ENCODE measurements around the gene ALDH18A1. TPM values are rescaled to one million over a fixed set of nuclear protein-coding genes. Genes with fewer than 3 reads are reported as not detected.

The ALDH18A1 gene
- total RNA-seq, 1 experiment from 2014 or later = 114 TPM

- Mint-ChIP-seq H3K36me3 (ENCODE audit: insufficient read depth in 1 of 3, low read depth in 3 of 3) (no peaks in the 10 kb centered on the region), H3K9me3 (no peaks in the 10 kb centered on the region), H3K27ac (no peak overlapping the region), H3K4me1 (peaks cover 0 to 8% of the 10 kb centered on the region in 2 experiments; a peak in 2 of 4 replicates), H3K4me3 (no peak overlapping the region), H3K27me3 (ENCODE audit: low read depth) (peaks cover 2% of the 10 kb centered on the region)
- Histone ChIP-seq H2AK5ac (ENCODE audit: insufficient read length, low read length) (no peak overlapping the region), H4K5ac (ENCODE audit: insufficient read length, low read depth, low read length) (no peak overlapping the region), H3K23ac (ENCODE audit: insufficient read length, low read depth, low read length) (no peak overlapping the region), H3K9me3 (ENCODE audit: control insufficient read depth, low read depth, low read length) (no peaks in the 10 kb centered on the region), H4K8ac (replicated peaks; ENCODE audit: insufficient read length, low read depth, low read length) (no peak overlapping the region), H3K23me2 (ENCODE audit: insufficient read length, low read depth, low read length, poor library complexity, severe bottlenecking) (no peaks in the 10 kb centered on the region), H3K4ac (ENCODE audit: low read depth, low read length) (no peak overlapping the region), H2BK12ac (ENCODE audit: insufficient read length, low read depth, low read length) (no peak overlapping the region), H3K79me2 (ENCODE audit: insufficient read depth, low read length) (no peaks in the 10 kb centered on the region), H3K27me3 (ENCODE audit: insufficient read depth, low read length) (no peaks in the 10 kb centered on the region), H3K4me1 (ENCODE audit: insufficient read depth, low read length) (no peaks in the 10 kb centered on the region), H3K9ac (ENCODE audit: extremely low read depth, insufficient read length, low read length) (no peak overlapping the region), H3T11ph (ENCODE audit: low read length) (no peak overlapping the region), H3K4me2 (ENCODE audit: insufficient read depth, insufficient read length, low read length) (no peak overlapping the region), H3K56ac (ENCODE audit: insufficient read length, low read depth, low read length) (no peak overlapping the region), H2AFZ (ENCODE audit: low read length) (no peak overlapping the region), H3K18ac (ENCODE audit: insufficient read length, low read depth, low read length) (no peak overlapping the region), H2BK20ac (ENCODE audit: low read depth, low read length, poor library complexity, severe bottlenecking) (no peak overlapping the region), H4K20me1 (ENCODE audit: control insufficient read depth, insufficient read depth, insufficient read length) (no peaks in the 10 kb centered on the region), H4K91ac (ENCODE audit: insufficient read length, low read depth, low read length) (no peak overlapping the region), H2BK120ac (ENCODE audit: low read depth, low read length, poor library complexity, severe bottlenecking) (no peak overlapping the region), H2BK15ac (ENCODE audit: low read depth, low read length) (no peak overlapping the region), H3K27ac (ENCODE audit: insufficient read length, low read depth, low read length) (no peak overlapping the region), H3K14ac (ENCODE audit: insufficient read depth, low read length) (no peak overlapping the region), H2BK5ac (ENCODE audit: insufficient read length, low read length) (no peak overlapping the region), H3K79me1 (ENCODE audit: insufficient read depth, low read depth, low read length, poor library complexity, severe bottlenecking) (no peaks in the 10 kb centered on the region)
- DNase-seq = no peak
- TF ChIP-seq, protein P1, sequence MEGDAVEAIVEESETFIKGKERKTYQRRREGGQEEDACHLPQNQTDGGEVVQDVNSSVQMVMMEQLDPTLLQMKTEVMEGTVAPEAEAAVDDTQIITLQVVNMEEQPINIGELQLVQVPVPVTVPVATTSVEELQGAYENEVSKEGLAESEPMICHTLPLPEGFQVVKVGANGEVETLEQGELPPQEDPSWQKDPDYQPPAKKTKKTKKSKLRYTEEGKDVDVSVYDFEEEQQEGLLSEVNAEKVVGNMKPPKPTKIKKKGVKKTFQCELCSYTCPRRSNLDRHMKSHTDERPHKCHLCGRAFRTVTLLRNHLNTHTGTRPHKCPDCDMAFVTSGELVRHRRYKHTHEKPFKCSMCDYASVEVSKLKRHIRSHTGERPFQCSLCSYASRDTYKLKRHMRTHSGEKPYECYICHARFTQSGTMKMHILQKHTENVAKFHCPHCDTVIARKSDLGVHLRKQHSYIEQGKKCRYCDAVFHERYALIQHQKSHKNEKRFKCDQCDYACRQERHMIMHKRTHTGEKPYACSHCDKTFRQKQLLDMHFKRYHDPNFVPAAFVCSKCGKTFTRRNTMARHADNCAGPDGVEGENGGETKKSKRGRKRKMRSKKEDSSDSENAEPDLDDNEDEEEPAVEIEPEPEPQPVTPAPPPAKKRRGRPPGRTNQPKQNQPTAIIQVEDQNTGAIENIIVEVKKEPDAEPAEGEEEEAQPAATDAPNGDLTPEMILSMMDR (conservative IDR thresholded peaks at IDR 0.05) = no peak
- WGBS (ENCODE audit: extremely low coverage, insufficient read length, low lambda C conversion rate) = no CpG with 5 or more reads among the region's 4 CpGs
Observed at GRCh38 chr10:95571390-95571789, 85.1 kb downstream of the ALDH18A1 start.

Measured in H9 (cell line).